ENCODE measurements around the gene PCDH9.
A peak's percentile ranks its signal among the peaks of the same experiment; 100 is the strongest.

The PCDH9 gene

GRCh38 chr13:67064920-67065319 lies 165.2 kb downstream of the PCDH9 start:
- Histone ChIP-seq H3K4me1 (ENCODE audit: control insufficient read depth in 2 of 2, insufficient read depth in 1 of 2, low read depth in 1 of 2, low read length in 2 of 2) (peaks cover 3% of the 10 kb centered on the region in 2 donors), H3K18ac (ENCODE audit: low read length) (no peak overlapping the region), H3K36me3 (replicated peaks in 1 of 2; ENCODE audit: control insufficient read depth in 2 of 2, insufficient read depth in 2 of 2, low read length in 2 of 2) (no peaks in the 10 kb centered on the region), H3K4me2 (ENCODE audit: insufficient read depth, low read length, poor library complexity, severe bottlenecking) (no peak overlapping the region), H4K91ac (ENCODE audit: low read depth, low read length, poor library complexity) (no peak overlapping the region), H3K27me3 (ENCODE audit: control insufficient read depth in 3 of 3, insufficient read depth in 3 of 3, low read depth in 1 of 3, low read length in 3 of 3) (no peaks in the 10 kb centered on the region), H3K79me1 (ENCODE audit: low read depth, low read length) (no peaks in the 10 kb centered on the region), H3K4me3 (ENCODE audit: low read length in 2 of 2) (no peak overlapping the region), H2BK15ac (ENCODE audit: low read length) (no peak overlapping the region), H3K23ac (ENCODE audit: low read depth, low read length, poor library complexity) (no peak overlapping the region), H2AK5ac (ENCODE audit: low read depth, low read length) (no peak overlapping the region), H3K9me3 (replicated peaks in 1 of 2; ENCODE audit: control insufficient read depth in 2 of 2, insufficient read depth in 1 of 2, low read depth in 1 of 2, low read length in 2 of 2) (no peaks in the 10 kb centered on the region), H2BK12ac (ENCODE audit: low read length) (no peak overlapping the region), H3K14ac (ENCODE audit: low read length) (no peak overlapping the region), H2BK5ac (ENCODE audit: low read length) (no peak overlapping the region), H3K27ac (replicated peaks; ENCODE audit: low read length) (no peak overlapping the region), H2AFZ (ENCODE audit: low read length) (no peak overlapping the region), H4K8ac (ENCODE audit: low read depth, low read length) (no peak overlapping the region), H3K9ac (ENCODE audit: low read depth, low read length, poor library complexity) (no peak overlapping the region), H2BK120ac (ENCODE audit: low read depth, low read length) (no peak overlapping the region), H3K4ac (ENCODE audit: low read length) (no peak overlapping the region)
- WGBS, 2 donors (ENCODE audit: extremely low coverage in 2 of 2, insufficient read length in 2 of 2, insufficient replicate concordance in 1 of 2) = no CpG with 5 or more reads among the region's 2 CpGs
- DNase-seq (ENCODE audit: low spot score) = no peak

GRCh38 chr13:67063036-67063435 lies 167.1 kb downstream of the PCDH9 start:
- Histone ChIP-seq H3K36me3 (replicated peaks in 1 of 2; ENCODE audit: control insufficient read depth in 2 of 2, insufficient read depth in 2 of 2, low read length in 2 of 2) (no peaks in the 10 kb centered on the region), H3K14ac (ENCODE audit: low read length) (no peak overlapping the region), H3K4me2 (ENCODE audit: insufficient read depth, low read length, poor library complexity, severe bottlenecking) (no peak overlapping the region), H3K27ac (replicated peaks; ENCODE audit: low read length) (no peak overlapping the region), H2BK5ac (ENCODE audit: low read length) (no peak overlapping the region), H3K4ac (ENCODE audit: low read length) (no peak overlapping the region), H3K18ac (ENCODE audit: low read length) (no peak overlapping the region), H2BK12ac (ENCODE audit: low read length) (no peak overlapping the region), H3K4me3 (ENCODE audit: low read length in 2 of 2) (no peak overlapping the region), H3K23ac (ENCODE audit: low read depth, low read length, poor library complexity) (no peak overlapping the region), H2BK15ac (ENCODE audit: low read length) (no peak overlapping the region), H2AK5ac (ENCODE audit: low read depth, low read length) (no peak overlapping the region), H3K9me3 (replicated peaks in 1 of 2; ENCODE audit: control insufficient read depth in 2 of 2, insufficient read depth in 1 of 2, low read depth in 1 of 2, low read length in 2 of 2) (no peaks in the 10 kb centered on the region), H3K79me1 (ENCODE audit: low read depth, low read length) (no peaks in the 10 kb centered on the region), H3K4me1 (ENCODE audit: control insufficient read depth in 2 of 2, insufficient read depth in 1 of 2, low read depth in 1 of 2, low read length in 2 of 2) (peaks cover 3 to 5% of the 10 kb centered on the region in 2 donors), H3K9ac (ENCODE audit: low read depth, low read length, poor library complexity) (no peak overlapping the region), H2AFZ (ENCODE audit: low read length) (no peak overlapping the region), H3K27me3 (ENCODE audit: control insufficient read depth in 3 of 3, insufficient read depth in 3 of 3, low read depth in 1 of 3, low read length in 3 of 3) (no peaks in the 10 kb centered on the region), H4K91ac (ENCODE audit: low read depth, low read length, poor library complexity) (no peak overlapping the region), H2BK120ac (ENCODE audit: low read depth, low read length) (no peak overlapping the region), H4K8ac (ENCODE audit: low read depth, low read length) (no peak overlapping the region)
- DNase-seq (ENCODE audit: low spot score) = no peak
- WGBS, 2 donors (ENCODE audit: extremely low coverage in 2 of 2, insufficient read length in 2 of 2, insufficient replicate concordance in 1 of 2) = no CpG with 5 or more reads among the region's 3 CpGs

- Histone ChIP-seq H3K79me1 (ENCODE audit: low read depth, low read length) (no peaks in the 10 kb centered on the region), H3K23ac (ENCODE audit: low read depth, low read length, poor library complexity) (no peak overlapping the region), H2BK5ac (ENCODE audit: low read length) (no peak overlapping the region), H4K91ac (ENCODE audit: low read depth, low read length, poor library complexity) (no peak overlapping the region), H3K4ac (ENCODE audit: low read length) (no peak overlapping the region), H3K27ac (replicated peaks; ENCODE audit: low read length) (no peak overlapping the region), H3K18ac (ENCODE audit: low read length) (no peak overlapping the region), H2BK12ac (ENCODE audit: low read length) (no peak overlapping the region), H3K27me3 (ENCODE audit: control insufficient read depth in 3 of 3, insufficient read depth in 3 of 3, low read depth in 1 of 3, low read length in 3 of 3) (no peaks in the 10 kb centered on the region), H2AK5ac (ENCODE audit: low read depth, low read length) (no peak overlapping the region), H3K14ac (ENCODE audit: low read length) (no peak overlapping the region), H3K4me3 (ENCODE audit: low read length in 2 of 2) (no peak overlapping the region), H2BK15ac (ENCODE audit: low read length) (no peak overlapping the region), H3K36me3 (replicated peaks in 1 of 2; ENCODE audit: control insufficient read depth in 2 of 2, insufficient read depth in 2 of 2, low read length in 2 of 2) (no peaks in the 10 kb centered on the region), H2AFZ (ENCODE audit: low read length) (no peak overlapping the region), H3K9me3 (replicated peaks in 1 of 2; ENCODE audit: control insufficient read depth in 2 of 2, insufficient read depth in 1 of 2, low read depth in 1 of 2, low read length in 2 of 2) (no peaks in the 10 kb centered on the region), H2BK120ac (ENCODE audit: low read depth, low read length) (no peak overlapping the region), H3K4me1 (ENCODE audit: control insufficient read depth in 2 of 2, insufficient read depth in 1 of 2, low read depth in 1 of 2, low read length in 2 of 2) (peaks cover 3 to 5% of the 10 kb centered on the region in 2 donors), H3K4me2 (ENCODE audit: insufficient read depth, low read length, poor library complexity, severe bottlenecking) (no peak overlapping the region), H3K9ac (ENCODE audit: low read depth, low read length, poor library complexity) (no peak overlapping the region), H4K8ac (ENCODE audit: low read depth, low read length) (no peak overlapping the region)
- DNase-seq (ENCODE audit: low spot score) = no peak
Measured at GRCh38 chr13:67062160-67062559, 168.0 kb downstream of the PCDH9 start.

GRCh38 chr13:67061750-67062149 lies 168.4 kb downstream of the PCDH9 start:
- Histone ChIP-seq H3K14ac (ENCODE audit: low read length) (no peak overlapping the region), H4K8ac (ENCODE audit: low read depth, low read length) (no peak overlapping the region), H3K4me2 (ENCODE audit: insufficient read depth, low read length, poor library complexity, severe bottlenecking) (no peak overlapping the region), H2BK12ac (ENCODE audit: low read length) (no peak overlapping the region), H2BK120ac (ENCODE audit: low read depth, low read length) (no peak overlapping the region), H4K91ac (ENCODE audit: low read depth, low read length, poor library complexity) (no peak overlapping the region), H3K9ac (ENCODE audit: low read depth, low read length, poor library complexity) (no peak overlapping the region), H3K4ac (ENCODE audit: low read length) (no peak overlapping the region), H2AFZ (ENCODE audit: low read length) (peak overlapping the region; percentile 25), H3K18ac (ENCODE audit: low read length) (no peak overlapping the region), H3K79me1 (ENCODE audit: low read depth, low read length) (no peaks in the 10 kb centered on the region), H3K9me3 (replicated peaks in 1 of 2; ENCODE audit: control insufficient read depth in 2 of 2, insufficient read depth in 1 of 2, low read depth in 1 of 2, low read length in 2 of 2) (no peaks in the 10 kb centered on the region), H2BK5ac (ENCODE audit: low read length) (no peak overlapping the region), H3K27me3 (ENCODE audit: control insufficient read depth in 3 of 3, insufficient read depth in 3 of 3, low read depth in 1 of 3, low read length in 3 of 3) (no peaks in the 10 kb centered on the region), H3K4me1 (ENCODE audit: control insufficient read depth in 2 of 2, insufficient read depth in 1 of 2, low read depth in 1 of 2, low read length in 2 of 2) (peaks cover 3 to 5% of the 10 kb centered on the region in 2 donors), H3K27ac (replicated peaks; ENCODE audit: low read length) (no peak overlapping the region), H2BK15ac (ENCODE audit: low read length) (no peak overlapping the region), H3K4me3 (ENCODE audit: low read length in 2 of 2) (no peak overlapping the region), H2AK5ac (ENCODE audit: low read depth, low read length) (no peak overlapping the region), H3K36me3 (replicated peaks in 1 of 2; ENCODE audit: control insufficient read depth in 2 of 2, insufficient read depth in 2 of 2, low read length in 2 of 2) (no peaks in the 10 kb centered on the region), H3K23ac (ENCODE audit: low read depth, low read length, poor library complexity) (no peak overlapping the region)
- no peak for DNase-seq (ENCODE audit: low spot score)
- WGBS, 2 donors (ENCODE audit: extremely low coverage in 2 of 2, insufficient read length in 2 of 2, insufficient replicate concordance in 1 of 2) = no CpG with 5 or more reads among the region's 5 CpGs

All from neuronal stem cell (in vitro differentiated cells).